Astrocyte (in vitro differentiated cells and primary cell): ENCODE data around the gene CREM. TPM values are rescaled to one million over a fixed set of nuclear protein-coding genes. Genes with fewer than 3 reads are reported as not detected.
"Not testable (repeated sequence)": the region's sequence is repeated elsewhere in the genome, so short reads cannot be mapped to it uniquely, and the experiment has no call there.

Experiments used
- DNase-seq: peaks from one replicate; pipeline ENCODE4 v3.0.0-alpha.2; 2010; ENCODE audit warnings: low read depth
- FAIRE-seq: peaks from 2 replicates; lab custom pipeline; 2011; peaks lifted over from hg19 to GRCh38; lab: Jason Lieb, UNC
- H2AFZ ChIP-seq: 2 replicates; pipeline ENCODE4 v1.6.0; 2012; ENCODE audit warnings: low read depth, low read length, inconsistent platforms
- H3K27ac ChIP-seq: 2 replicates; pipeline ENCODE4 v1.5.1; 2011; ENCODE audit warnings: low read depth, low read length, inconsistent platforms
- H3K27me3 ChIP-seq: 2 replicates; pipeline ENCODE4 v1.6.0; 2011; ENCODE audit warnings: low read length, inconsistent platforms; ENCODE audit not compliant: insufficient read depth
- H3K36me3 ChIP-seq: 2 replicates; pipeline ENCODE4 v1.5.1; 2011; ENCODE audit warnings: low read length, inconsistent platforms; ENCODE audit not compliant: insufficient read depth
- H3K4me1 ChIP-seq: 2 replicates; pipeline ENCODE4 v1.5.1; 2011; ENCODE audit warnings: low read length, inconsistent platforms; ENCODE audit not compliant: insufficient read depth
- H3K4me2 ChIP-seq: 2 replicates; pipeline ENCODE4 v1.6.0; 2012; ENCODE audit warnings: low read length, inconsistent platforms
- H3K4me3 ChIP-seq: 2 replicates; pipeline ENCODE4 v1.5.1; 2011; ENCODE audit warnings: low read depth, mild to moderate bottlenecking, low read length, inconsistent platforms; ENCODE audit not compliant: insufficient read depth
- H3K79me2 ChIP-seq: 2 replicates; pipeline ENCODE4 v1.6.0; 2012; ENCODE audit warnings: mild to moderate bottlenecking, low read length, inconsistent platforms; ENCODE audit not compliant: insufficient read depth
- H3K9ac ChIP-seq: 2 replicates; pipeline ENCODE4 v1.6.0; 2012; ENCODE audit warnings: mild to moderate bottlenecking, low read length, inconsistent platforms
- H3K9me3 ChIP-seq: 2 replicates; pipeline ENCODE4 v1.5.1; 2012; ENCODE audit warnings: low read depth, mild to moderate bottlenecking, low read length, inconsistent platforms; ENCODE audit not compliant: insufficient read depth
- H4K20me1 ChIP-seq: 2 replicates; pipeline ENCODE4 v1.6.0; 2012; ENCODE audit warnings: low read length, inconsistent platforms; ENCODE audit not compliant: insufficient read depth
- H3K27ac Mint-ChIP-seq: one replicate; pipeline ENCODE4 v1.8.0; 2021; ENCODE audit warnings: mild to moderate bottlenecking, mixed read lengths; ENCODE audit not compliant: unreplicated experiment
- H3K27me3 Mint-ChIP-seq: one replicate; pipeline ENCODE4 v1.8.0; 2021; ENCODE audit warnings: low read depth, mixed read lengths; ENCODE audit not compliant: unreplicated experiment
- H3K36me3 Mint-ChIP-seq: one replicate; pipeline ENCODE4 v1.8.0; 2021; ENCODE audit warnings: low read depth, mixed read lengths; ENCODE audit not compliant: unreplicated experiment
- H3K4me1 Mint-ChIP-seq: one replicate; pipeline ENCODE4 v1.8.0; 2021; ENCODE audit warnings: low read depth, mixed read lengths; ENCODE audit not compliant: unreplicated experiment
- H3K4me3 Mint-ChIP-seq: one replicate; pipeline ENCODE4 v1.8.0; 2021; ENCODE audit warnings: mild to moderate bottlenecking, moderate library complexity, mixed read lengths; ENCODE audit not compliant: unreplicated experiment
- H3K9me3 Mint-ChIP-seq: one replicate; pipeline ENCODE4 v1.8.0; 2021; ENCODE audit warnings: mild to moderate bottlenecking, mixed read lengths; ENCODE audit not compliant: unreplicated experiment
- EZH2 ChIP-seq: IDR thresholded peaks from 2 replicates; pipeline ENCODE4 v1.6.1; 2012; ENCODE audit warnings: mild to moderate bottlenecking, low read length, inconsistent platforms; ENCODE audit not compliant: insufficient read depth
- total RNA-seq: library from RNA; stranded (reverse); gene quantifications from 2 replicates; pipeline ENCODE4 v1.2.1, GENCODE V29; 2021
- TF ChIP-seq, protein P1 (sequence below): IDR thresholded peaks from 2 replicates; pipeline ENCODE4 v1.5.1; 2011; ENCODE audit warnings: low read depth, mild to moderate bottlenecking, inconsistent platforms, low read length, moderate library complexity; ENCODE audit not compliant: insufficient read depth

CREM gene
- total RNA-seq, 1 donor from 2014 or later = 38.3 TPM

DNA sequence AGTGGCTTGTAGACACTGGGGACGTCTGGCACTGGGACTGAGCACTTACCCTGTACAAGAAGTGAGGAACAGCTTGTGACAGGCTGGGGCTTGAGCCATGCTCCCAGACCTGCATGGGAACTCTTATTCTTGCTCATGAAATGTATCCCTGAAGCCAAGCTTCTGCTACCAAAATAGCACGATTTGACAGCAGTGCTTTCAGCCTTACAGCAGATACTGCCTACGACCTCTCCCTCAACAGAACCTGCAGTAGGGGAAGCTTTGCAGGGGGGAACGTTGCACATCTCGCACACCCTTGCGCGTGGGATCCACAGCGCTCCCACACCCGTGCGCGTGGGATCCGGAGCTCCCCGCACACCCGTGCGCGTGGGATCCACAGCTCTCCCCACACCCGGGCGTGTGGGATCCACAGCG, 88.0 kb downstream of the CREM start:
- H3K4me3 Mint-ChIP-seq = no peak overlapping the region
- Histone ChIP-seq H3K9me3 (no peaks in the 10 kb centered on the region), H3K27me3 (no peaks in the 10 kb centered on the region), H3K27ac (no peak overlapping the region), H3K4me3 (no peak overlapping the region), H3K4me2 (no peak overlapping the region), H4K20me1 (no peaks in the 10 kb centered on the region), H3K9ac (no peak overlapping the region), H3K79me2 (no peaks in the 10 kb centered on the region), H3K36me3 (no peaks in the 10 kb centered on the region), H2AFZ (no peak overlapping the region), H3K4me1 (no peaks in the 10 kb centered on the region)
- FAIRE-seq = no peak
- H3K4me1 Mint-ChIP-seq = peaks cover 30% of the 10 kb centered on the region
- TF ChIP-seq, protein P1, sequence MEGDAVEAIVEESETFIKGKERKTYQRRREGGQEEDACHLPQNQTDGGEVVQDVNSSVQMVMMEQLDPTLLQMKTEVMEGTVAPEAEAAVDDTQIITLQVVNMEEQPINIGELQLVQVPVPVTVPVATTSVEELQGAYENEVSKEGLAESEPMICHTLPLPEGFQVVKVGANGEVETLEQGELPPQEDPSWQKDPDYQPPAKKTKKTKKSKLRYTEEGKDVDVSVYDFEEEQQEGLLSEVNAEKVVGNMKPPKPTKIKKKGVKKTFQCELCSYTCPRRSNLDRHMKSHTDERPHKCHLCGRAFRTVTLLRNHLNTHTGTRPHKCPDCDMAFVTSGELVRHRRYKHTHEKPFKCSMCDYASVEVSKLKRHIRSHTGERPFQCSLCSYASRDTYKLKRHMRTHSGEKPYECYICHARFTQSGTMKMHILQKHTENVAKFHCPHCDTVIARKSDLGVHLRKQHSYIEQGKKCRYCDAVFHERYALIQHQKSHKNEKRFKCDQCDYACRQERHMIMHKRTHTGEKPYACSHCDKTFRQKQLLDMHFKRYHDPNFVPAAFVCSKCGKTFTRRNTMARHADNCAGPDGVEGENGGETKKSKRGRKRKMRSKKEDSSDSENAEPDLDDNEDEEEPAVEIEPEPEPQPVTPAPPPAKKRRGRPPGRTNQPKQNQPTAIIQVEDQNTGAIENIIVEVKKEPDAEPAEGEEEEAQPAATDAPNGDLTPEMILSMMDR = no peak
- TF ChIP-seq EZH2 = no peak
- H3K36me3 Mint-ChIP-seq = peaks cover 2% of the 10 kb centered on the region
- H3K27me3 Mint-ChIP-seq = no peaks in the 10 kb centered on the region
- no peak for DNase-seq
- H3K9me3 Mint-ChIP-seq = no peaks in the 10 kb centered on the region
- H3K27ac Mint-ChIP-seq = no peak overlapping the region

DNA sequence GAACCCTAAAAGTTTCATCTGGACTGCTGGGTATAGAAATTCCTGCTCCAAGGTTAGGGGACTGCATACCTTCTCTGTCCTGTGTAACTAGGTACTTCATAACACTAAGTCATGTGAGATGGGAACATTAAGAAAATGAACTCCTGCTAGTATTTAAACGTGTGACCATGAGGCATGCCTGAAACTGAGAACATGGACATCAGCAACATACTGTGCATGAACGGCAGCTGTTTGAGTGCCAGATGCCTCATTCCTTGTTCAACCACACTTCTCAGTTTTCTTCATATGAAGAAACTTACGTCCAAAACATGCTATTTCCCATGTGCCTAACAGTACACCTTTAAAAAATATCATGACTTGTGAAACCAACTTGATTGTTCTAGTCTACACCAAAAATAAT, 88.5 kb downstream of the CREM start:
- H3K27ac Mint-ChIP-seq = no peak overlapping the region
- no peaks in the 10 kb centered on the region for H3K79me2 ChIP-seq
- H3K36me3 Mint-ChIP-seq = peaks cover 2% of the 10 kb centered on the region
- H3K36me3 ChIP-seq = no peaks in the 10 kb centered on the region
- no peaks in the 10 kb centered on the region for H3K9me3 Mint-ChIP-seq
- H2AFZ ChIP-seq = no peak overlapping the region
- H3K27ac ChIP-seq = no peak overlapping the region
- no peaks in the 10 kb centered on the region for H3K27me3 Mint-ChIP-seq
- H3K27me3 ChIP-seq = no peaks in the 10 kb centered on the region
- peaks cover 4% of the 10 kb centered on the region for H3K4me1 ChIP-seq
- no peak overlapping the region for H3K9ac ChIP-seq
- TF ChIP-seq, protein P1 = no peak
- no peak for TF ChIP-seq EZH2
- H4K20me1 ChIP-seq = no peaks in the 10 kb centered on the region
- no peak overlapping the region for H3K4me3 Mint-ChIP-seq
- no peak for FAIRE-seq
- no peak overlapping the region for H3K4me2 ChIP-seq
- H3K4me1 Mint-ChIP-seq = peaks cover 31% of the 10 kb centered on the region
- no peak overlapping the region for H3K4me3 ChIP-seq
- DNase-seq = no peak
- no peaks in the 10 kb centered on the region for H3K9me3 ChIP-seq

DNA sequence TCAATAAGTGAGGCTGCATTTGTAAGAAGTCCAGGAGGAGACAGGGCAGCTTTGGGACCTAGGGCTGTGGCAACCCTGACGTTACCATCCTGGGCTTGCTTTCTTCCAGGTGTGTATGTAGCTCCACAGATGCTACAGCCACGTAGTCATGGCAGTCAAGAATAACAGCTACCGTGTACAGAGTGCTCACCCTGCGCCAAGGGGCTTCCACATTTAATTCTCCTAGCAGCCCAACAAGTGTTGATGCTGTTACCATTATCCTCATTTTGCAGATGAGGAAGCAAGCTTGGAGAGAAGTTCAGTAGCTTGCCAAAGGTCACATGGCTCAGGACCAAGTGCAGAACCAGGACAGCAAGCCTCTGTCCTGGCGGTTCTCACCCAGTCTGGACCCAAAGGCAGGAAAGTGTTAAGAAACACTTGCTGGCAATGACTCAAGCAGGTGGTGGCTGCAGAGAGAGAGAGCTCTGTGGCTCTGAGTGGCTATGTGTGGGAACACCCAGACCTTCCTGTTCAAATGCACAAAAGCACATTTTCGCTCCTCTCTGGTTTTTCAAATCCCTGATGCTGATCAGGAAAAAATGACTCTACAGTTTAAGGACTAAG, 89.8 kb downstream of the CREM start:
- Histone ChIP-seq H3K4me1 (peaks cover 9% of the 10 kb centered on the region), H3K36me3 (no peaks in the 10 kb centered on the region), H3K27me3 (no peaks in the 10 kb centered on the region), H2AFZ (no peak overlapping the region), H3K9me3 (no peaks in the 10 kb centered on the region), H3K79me2 (no peaks in the 10 kb centered on the region), H3K9ac (no peak overlapping the region), H3K4me3 (no peak overlapping the region), H3K4me2 (no peak overlapping the region), H4K20me1 (no peaks in the 10 kb centered on the region), H3K27ac (no peak overlapping the region)
- Mint-ChIP-seq H3K36me3 (peaks cover 2% of the 10 kb centered on the region), H3K9me3 (no peaks in the 10 kb centered on the region), H3K27ac (no peak overlapping the region), H3K27me3 (no peaks in the 10 kb centered on the region), H3K4me1 (peaks cover 24% of the 10 kb centered on the region), H3K4me3 (no peak overlapping the region)
- DNase-seq (peak; percentile 20), FAIRE-seq (no peak)
- no peak for TF ChIP-seq EZH2
- TF ChIP-seq, protein P1 = no peak

DNA sequence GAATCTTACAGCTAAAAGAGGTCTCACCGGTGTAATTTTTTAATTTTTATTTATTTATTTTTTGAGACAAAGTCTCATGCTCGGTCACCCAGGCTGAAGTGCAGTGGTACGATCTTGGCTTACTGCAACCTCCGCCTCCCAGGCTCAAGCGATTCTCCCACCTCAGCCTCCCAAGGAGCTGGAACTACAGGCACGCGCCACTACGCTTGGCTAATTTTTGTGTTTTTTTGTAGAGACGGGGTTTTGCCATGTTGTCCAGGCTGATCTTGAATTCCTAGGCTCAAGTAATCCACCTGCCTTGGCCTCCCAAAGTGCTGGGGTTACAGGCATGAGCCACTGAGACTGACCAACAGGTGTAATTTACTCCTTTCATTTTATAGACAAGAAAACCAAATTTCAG, 90.3 kb downstream of the CREM start:
- H3K4me1 Mint-ChIP-seq = peaks cover 19% of the 10 kb centered on the region
- H3K4me1 ChIP-seq = not testable (repeated sequence)

More for the DNA sequence above, 90.3 kb downstream of the CREM start:
- not testable (repeated sequence) for H3K36me3 Mint-ChIP-seq, H3K9ac ChIP-seq, H3K9me3 ChIP-seq, H3K4me3 Mint-ChIP-seq, H4K20me1 ChIP-seq, H3K9me3 Mint-ChIP-seq, H3K27ac Mint-ChIP-seq, H3K27me3 Mint-ChIP-seq, H3K27me3 ChIP-seq, FAIRE-seq, H2AFZ ChIP-seq, H3K27ac ChIP-seq, H3K4me3 ChIP-seq, H3K4me2 ChIP-seq, H3K79me2 ChIP-seq, H3K36me3 ChIP-seq, DNase-seq
